ENCODE results near the gene FOXN3.
"Not testable (repeated sequence)": the region's sequence is repeated elsewhere in the genome, so short reads cannot be mapped to it uniquely, and the experiment has no call there.

GRCh38 chr14:89294469-89294868 is 122.6 kb downstream of the FOXN3 start:
- not testable (repeated sequence) for TF ChIP-seq CTCF (IDR thresholded peaks at IDR 0.05; ENCODE audit: extremely low read depth in 1 of 2, insufficient read depth in 1 of 2, low read depth in 1 of 2, low read length in 2 of 2); EZH2 (IDR thresholded peaks at IDR 0.05; ENCODE audit: borderline replicate concordance, low read depth, low read length, severe bottlenecking); MAX (IDR thresholded peaks at IDR 0.05; ENCODE audit: insufficient read depth, insufficient read length); POLR2AphosphoS5 (IDR thresholded peaks at IDR 0.05; ENCODE audit: insufficient read depth, low read depth, low read length); FOS (IDR thresholded peaks at IDR 0.05; ENCODE audit: borderline replicate concordance, insufficient read depth, low read length); POLR2A (IDR thresholded peaks at IDR 0.05; ENCODE audit: low read depth, low read length)
